Renal cortical epithelial cell (primary cell): Measurements from ENCODE around the gene RABEP1. TPM values are rescaled to one million over a fixed set of nuclear protein-coding genes. Genes with fewer than 3 reads are reported as not detected.

Source experiments
- DNase-seq: peaks from one replicate; pipeline ENCODE4 v3.0.0-alpha.2; 2011; ENCODE audit warnings: low read depth
- total RNA-seq: library from RNA; depleted of rRNA; stranded (reverse); fragments of >200 nt; gene quantifications from 2 replicates; pipeline ENCODE4 v1.2.3, GENCODE V29; 2014

RABEP1 gene
- total RNA-seq, 1 donor from 2014 or later = 77.1 TPM

DNA sequence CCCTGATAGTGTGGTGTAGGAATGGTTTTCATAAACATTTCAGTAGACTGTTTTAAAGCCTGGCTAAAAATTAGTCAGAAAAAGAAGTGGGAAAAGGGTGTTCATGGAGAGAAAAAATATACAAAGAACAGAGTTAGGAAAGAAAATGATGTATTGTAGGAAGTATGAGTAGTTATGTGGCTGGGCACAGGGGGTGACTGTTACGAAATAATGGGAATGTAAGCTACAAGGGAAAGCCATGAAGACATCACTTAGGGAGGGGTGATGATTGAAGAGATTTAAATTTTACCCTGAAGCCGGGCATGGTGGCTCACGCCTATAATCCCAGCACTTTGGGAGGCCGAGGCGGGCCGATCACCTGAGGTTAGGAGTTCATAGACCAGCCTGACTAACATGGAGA, 82.1 kb downstream of the RABEP1 start:
- peak; percentile 49 for DNase-seq

DNA sequence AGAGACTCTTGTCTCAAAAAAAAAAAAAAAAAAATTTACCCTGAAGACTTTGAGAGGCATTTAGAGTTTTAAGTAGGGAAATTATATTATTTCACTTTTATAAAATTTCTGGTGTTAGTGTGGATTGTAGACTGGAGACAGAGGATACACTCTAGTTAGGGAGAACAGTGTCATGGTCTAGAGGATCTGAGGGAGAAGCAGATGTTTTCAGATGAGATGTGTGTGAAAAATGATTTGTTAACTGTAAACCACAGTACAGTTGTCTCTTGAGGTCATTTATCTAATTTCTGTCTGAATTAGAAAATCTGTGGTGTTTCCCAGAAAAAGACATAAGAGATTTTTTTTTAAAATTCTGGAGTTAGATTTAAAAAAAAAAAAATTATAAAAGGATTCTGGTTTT, 82.6 kb downstream of the RABEP1 start:
- no peak for DNase-seq

DNA sequence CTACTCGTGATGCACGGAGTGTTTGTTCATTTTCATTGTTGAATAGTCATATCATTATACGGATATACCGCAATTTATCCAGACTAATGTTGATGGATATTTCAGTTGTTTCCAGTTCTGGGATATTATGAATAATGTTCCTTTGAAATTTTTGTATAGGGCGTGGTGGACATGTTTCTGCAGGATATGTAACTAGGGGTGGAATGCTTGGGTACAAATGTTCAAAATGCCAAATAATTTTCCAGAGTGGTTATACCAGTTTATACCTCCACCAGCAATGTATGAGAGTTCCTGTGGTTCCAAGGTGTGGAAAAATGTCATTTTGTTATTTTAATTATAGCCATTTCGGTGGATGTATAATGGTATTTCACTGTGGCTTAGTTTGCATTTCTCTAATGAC, 83.7 kb downstream of the RABEP1 start:
- no peak for DNase-seq

- no peak for DNase-seq
Measured at GRCh38 chr17:5370411-5370810, 88.3 kb downstream of the RABEP1 start.

GRCh38 chr17:5373112-5373511, 91.0 kb downstream of the RABEP1 start:
- no peak for DNase-seq

DNA sequence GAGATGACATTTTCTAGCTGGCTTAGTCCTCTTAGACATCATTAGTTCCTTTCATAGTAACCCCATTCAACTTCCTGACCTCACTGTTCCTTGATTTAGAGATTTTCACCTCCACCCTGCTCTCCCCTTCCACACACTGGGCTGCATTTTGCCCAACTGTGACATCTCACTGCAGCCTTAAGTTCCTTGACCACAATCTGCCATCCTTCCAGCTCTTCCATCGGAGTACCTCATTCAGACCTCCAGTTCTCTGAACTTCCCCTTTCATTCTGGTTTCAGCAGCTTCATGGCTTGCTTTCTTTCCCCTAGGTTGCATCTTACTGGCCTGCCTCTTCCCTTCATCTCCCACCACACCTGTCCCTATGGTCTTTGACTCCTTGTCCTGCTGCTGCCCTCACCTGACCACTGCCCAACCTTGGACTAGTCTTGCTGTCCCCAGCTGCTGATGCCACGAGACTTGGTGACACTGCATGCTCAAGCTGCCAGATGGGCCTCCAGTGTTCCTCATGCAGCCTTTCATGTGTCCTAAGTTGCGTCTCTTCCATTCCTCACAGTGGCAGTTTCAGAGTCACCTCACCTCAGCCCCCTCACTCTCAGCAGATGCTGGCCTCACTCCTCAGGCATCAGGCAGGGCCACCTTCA, 96.6 kb downstream of the RABEP1 start:
- DNase-seq = no peak

DNA sequence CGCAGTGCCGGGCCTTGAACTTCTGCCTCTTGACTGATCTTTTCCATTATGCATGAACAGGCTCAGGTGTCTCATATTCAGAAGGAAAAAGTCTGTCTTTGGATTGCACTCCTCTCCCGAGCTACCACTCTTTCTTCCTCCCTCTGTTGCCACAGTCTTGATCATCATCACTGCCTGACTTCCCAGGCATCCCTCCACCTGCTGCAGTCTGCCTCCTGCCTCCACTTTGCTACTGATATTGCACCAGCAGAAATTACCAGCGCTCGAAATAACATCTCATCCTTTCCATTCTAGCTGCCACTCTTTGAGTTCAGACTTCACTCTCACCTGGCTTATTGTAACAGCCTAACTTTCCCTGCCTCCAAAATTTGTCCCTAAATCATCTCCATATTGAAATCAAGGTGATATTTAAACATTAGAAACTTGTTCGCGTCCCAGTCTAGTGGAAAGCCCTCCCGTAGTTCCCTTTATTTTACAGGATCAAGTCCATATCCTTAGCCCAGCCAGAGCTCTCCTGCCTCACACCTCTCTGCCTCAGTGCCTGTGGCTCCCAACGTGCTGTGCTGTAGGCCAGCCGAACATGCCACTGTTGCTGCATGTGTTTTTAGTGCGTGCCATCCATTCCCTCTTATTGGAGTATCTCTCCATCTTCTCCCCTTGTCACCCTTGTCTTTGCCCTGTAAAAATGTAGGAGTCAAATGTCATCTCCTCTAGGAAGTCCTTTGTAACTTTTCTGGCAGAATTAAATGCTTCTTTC, 97.4 kb downstream of the RABEP1 start:
- DNase-seq = no peak

GRCh38 chr17:5380491-5381135, 98.5 kb downstream of the RABEP1 start:
- no peak for DNase-seq

GRCh38 chr17:5381542-5381941, 99.5 kb downstream of the RABEP1 start:
- no peak for DNase-seq

DNA sequence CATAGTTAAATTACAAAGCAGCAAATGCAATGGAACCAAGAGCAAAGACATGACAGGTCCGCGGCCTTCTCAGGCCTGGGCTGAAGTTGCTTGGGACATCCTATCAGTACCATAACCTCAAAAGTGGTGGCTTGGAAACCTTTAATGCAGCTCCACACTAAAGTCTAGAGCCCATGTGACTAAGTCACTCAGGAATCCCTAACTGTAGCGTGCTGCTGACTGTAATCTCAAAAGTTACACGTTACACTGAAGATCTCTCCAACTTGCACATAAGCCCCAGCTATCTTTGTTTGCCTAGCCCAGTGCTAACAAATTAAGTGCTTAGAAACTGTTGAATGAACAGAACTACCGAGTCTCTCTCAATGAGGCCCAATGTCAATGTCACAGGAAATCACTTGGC, 109.6 kb downstream of the RABEP1 start:
- DNase-seq = no peak

- no peak for DNase-seq
Measured at GRCh38 chr17:5396612-5397011, 114.5 kb downstream of the RABEP1 start.

- no peak for DNase-seq
Measured at GRCh38 chr17:5399767-5400166, 117.7 kb downstream of the RABEP1 start.

DNA sequence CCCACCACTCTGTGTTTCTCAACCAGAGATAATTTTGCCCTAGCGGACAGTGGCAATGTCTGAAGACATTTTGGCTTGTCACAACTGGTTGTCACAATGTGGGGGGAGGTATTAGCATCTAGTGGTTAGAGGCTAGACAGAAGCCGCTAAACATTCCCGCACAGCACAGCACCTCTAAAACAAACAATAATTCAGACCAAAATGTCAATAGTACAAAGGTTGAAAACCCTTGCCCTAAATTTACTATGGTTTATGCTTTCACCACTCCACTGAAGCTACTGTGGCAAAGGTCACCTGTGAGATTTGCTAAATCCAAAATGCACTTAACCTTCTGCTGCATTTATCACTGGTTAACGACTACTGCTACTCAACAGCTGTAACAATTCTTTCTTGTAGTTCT, 123.3 kb downstream of the RABEP1 start:
- no peak for DNase-seq

DNA sequence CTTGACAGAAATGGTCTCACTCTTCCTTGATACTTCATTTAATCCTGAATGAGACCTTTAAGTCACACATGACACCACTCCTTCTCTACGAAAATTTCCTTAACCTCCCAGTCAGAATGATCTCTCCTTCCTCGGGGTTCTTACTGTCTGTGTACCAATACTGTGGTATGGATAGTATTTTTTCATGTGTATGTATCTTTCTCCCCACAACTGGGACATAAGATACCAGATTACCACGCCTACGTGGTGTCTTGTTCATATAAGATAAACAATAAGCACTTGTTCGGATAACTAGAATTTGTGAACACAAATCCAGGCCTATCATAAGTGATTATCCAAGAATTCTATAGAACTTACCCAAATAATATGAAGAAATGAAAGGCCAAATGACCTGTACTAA, 126.1 kb downstream of the RABEP1 start:
- no peak for DNase-seq

- DNase-seq = no peak
Measured at GRCh38 chr17:5410594-5411272, 128.6 kb downstream of the RABEP1 start.

- DNase-seq = peak; percentile 96
Measured at GRCh38 chr17:5413682-5414081, 131.6 kb downstream of the RABEP1 start.

- no peak for DNase-seq
Measured at GRCh38 chr17:5416901-5417300, 134.8 kb downstream of the RABEP1 start.

DNA sequence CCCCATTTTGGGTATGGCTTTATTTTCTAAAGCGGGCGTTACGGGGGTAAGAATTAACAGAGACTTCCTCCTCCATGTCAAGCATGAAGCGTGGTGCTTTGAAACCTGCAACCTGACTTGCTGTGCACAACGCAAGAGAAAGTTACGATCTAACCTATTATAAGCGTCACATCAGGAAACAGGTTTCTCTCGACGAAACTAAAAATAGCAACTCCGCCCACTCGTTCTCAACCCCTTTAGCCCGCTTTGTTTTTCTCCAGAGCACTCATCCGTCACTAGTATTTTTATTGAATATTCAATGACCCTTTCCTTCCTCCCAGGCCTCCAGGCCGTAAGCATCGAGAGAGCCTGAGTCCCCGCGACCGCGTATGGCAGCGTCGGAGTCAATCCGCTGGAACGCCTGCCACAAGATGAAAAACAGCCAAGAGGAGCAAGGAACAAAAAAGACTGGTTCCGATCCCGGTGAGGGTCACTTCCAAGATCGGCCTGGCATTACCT, 136.8 kb downstream of the RABEP1 start:
- DNase-seq = peak; percentile 96

GRCh38 chr17:5419356-5419958, 137.4 kb downstream of the RABEP1 start, which contains the start of gene NUP88:
NUP88 (minus strand) TSS chr17:5419662; CDS start chr17:5419650, 12 bp downstream.
- DNase-seq = peak; percentile 94

DNA sequence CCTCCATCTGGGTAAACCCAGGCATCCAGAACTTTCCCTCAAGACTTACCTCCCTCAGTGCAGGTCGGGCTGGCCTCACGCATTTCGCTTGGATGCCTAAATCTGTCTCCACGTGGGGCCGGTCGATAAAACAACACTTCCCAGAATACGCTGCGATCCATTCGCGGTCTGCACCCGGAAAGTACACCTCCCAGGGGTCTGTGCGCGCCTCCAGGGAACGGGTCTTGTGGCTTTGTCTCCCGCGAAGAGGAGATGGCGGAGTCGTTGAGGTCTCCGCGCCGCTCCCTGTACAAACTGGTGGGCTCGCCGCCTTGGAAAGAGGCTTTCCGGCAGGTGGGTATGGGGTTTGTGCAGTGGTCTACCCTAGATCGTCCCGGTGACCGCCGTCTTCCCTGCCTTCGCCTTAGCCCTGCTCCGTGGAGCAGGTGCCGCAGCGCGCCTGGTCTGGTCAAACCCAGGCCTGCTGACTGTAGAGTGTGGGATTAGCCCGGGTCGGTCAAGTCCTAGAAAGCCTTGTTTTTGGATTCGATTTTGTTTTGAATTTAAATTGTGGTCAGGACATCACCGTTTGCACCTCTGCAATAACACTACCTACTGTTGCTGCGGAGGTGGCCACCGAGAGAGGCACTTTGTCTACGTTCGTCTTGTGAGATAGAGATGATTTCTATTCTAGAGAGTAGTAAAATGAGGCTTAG, 138.0 kb downstream of the RABEP1 start, which contains the start of gene RPAIN:
Gene RPAIN (plus strand): TSS at position 224 of the 695 bp plus-strand sequence. CDS start 29 bp downstream, at position 253.
- no peak for DNase-seq

- peak; percentile 85 for DNase-seq
Measured at GRCh38 chr17:5422505-5422904, 140.4 kb downstream of the RABEP1 start.
